ENCODE data around the gene PIP4K2A. TPM values are rescaled to one million over a fixed set of nuclear protein-coding genes. Genes with fewer than 3 reads are reported as not detected.

The PIP4K2A gene
- total and polyA plus RNA-seq, 2 of the 8 experiments (the other 6 are each of a cell fraction or from before 2014, with no cell fraction given): 19.0 to 60.9 TPM

- no peak for TF ChIP-seq CHD7 (IDR thresholded peaks at IDR 0.05; ENCODE audit: insufficient replicate concordance, low read length)
These were observed 150.3 kb downstream of the PIP4K2A start (continued) for GRCh38 chr10:22564060-22564459.

Measured in H1 (cell line).